GM18507 (cell line): Measurements from ENCODE around the gene ETFDH.
"Not testable (repeated sequence)": the region's sequence is repeated elsewhere in the genome, so short reads cannot be mapped to it uniquely, and the experiment has no call there.

Experiments
- DNase-seq: peaks from one replicate; pipeline ENCODE4 v3.0.0; 2011; ENCODE audit warnings: low read depth; ENCODE audit not compliant: insufficient read length; ENCODE audit errors: extremely low spot score
- FAIRE-seq: peaks from 2 replicates; lab custom pipeline; 2011; peaks lifted over from hg19 to GRCh38; lab: Jason Lieb, UNC

The ETFDH gene

GRCh38 chr4:158671915-158672806 is at the start of gene ETFDH:
Gene ETFDH, plus strand, starts transcription at chr4:158672296. Its CDS starts 161 bp downstream, at chr4:158672457.
- FAIRE-seq = peak; percentile 99
- DNase-seq = peak; percentile 91

- no peak for DNase-seq
These were observed 47.1 kb upstream of the ETFDH start for GRCh38 chr4:158624889-158625478.

GRCh38 chr4:158625544-158625943 is 46.6 kb upstream of the ETFDH start:
- no peak for DNase-seq
- no peak for FAIRE-seq

More at GRCh38 chr4:158624889-158625478, 47.1 kb upstream of the ETFDH start:
- peak; percentile 80 for FAIRE-seq

- DNase-seq (no peak), FAIRE-seq (no peak)
These were observed 41.2 kb upstream of the ETFDH start for GRCh38 chr4:158630893-158631292.

GRCh38 chr4:158636619-158637018 is 35.5 kb upstream of the ETFDH start:
- DNase-seq = no peak
- FAIRE-seq = no peak

- FAIRE-seq = no peak
These were observed 27.7 kb upstream of the ETFDH start for GRCh38 chr4:158644356-158644755.

GRCh38 chr4:158644760-158645159 is 27.3 kb upstream of the ETFDH start:
- FAIRE-seq (no peak), DNase-seq (no peak)

More at GRCh38 chr4:158644356-158644755, 27.7 kb upstream of the ETFDH start:
- DNase-seq = no peak

GRCh38 chr4:158649111-158649680 is 22.9 kb upstream of the ETFDH start:
- DNase-seq (no peak), FAIRE-seq (no peak)

- DNase-seq = no peak
- no peak for FAIRE-seq
These were observed 19.2 kb upstream of the ETFDH start for GRCh38 chr4:158652920-158653319.

GRCh38 chr4:158656439-158656838 is 15.7 kb upstream of the ETFDH start:
- DNase-seq (no peak), FAIRE-seq (no peak)

- FAIRE-seq (no peak), DNase-seq (no peak)
These were observed 14.8 kb upstream of the ETFDH start for GRCh38 chr4:158657291-158657690.

GRCh38 chr4:158663255-158663654 is 8.8 kb upstream of the ETFDH start:
- FAIRE-seq, DNase-seq: not testable (repeated sequence)

GRCh38 chr4:158663707-158664625 is 8.1 kb upstream of the ETFDH start:
- not testable (repeated sequence) for FAIRE-seq, DNase-seq

- DNase-seq (no peak), FAIRE-seq (no peak)
These were observed 7.3 kb upstream of the ETFDH start for GRCh38 chr4:158664806-158665205.

- DNase-seq (no peak), FAIRE-seq (no peak)
These were observed 5.2 kb upstream of the ETFDH start for GRCh38 chr4:158666892-158667291.

- FAIRE-seq (no peak), DNase-seq (no peak)
These were observed 4.4 kb upstream of the ETFDH start for GRCh38 chr4:158667651-158668198.

- no peak for DNase-seq
These were observed 2.8 kb upstream of the ETFDH start for GRCh38 chr4:158669310-158669709.

GRCh38 chr4:158670975-158671664 is 976 bp upstream of the ETFDH start:
- FAIRE-seq = peak; percentile 76

More at GRCh38 chr4:158669310-158669709, 2.8 kb upstream of the ETFDH start:
- no peak for FAIRE-seq

GRCh38 chr4:158671665-158671914 is 506 bp upstream of the ETFDH start, which contains the start of gene C4orf46:
Gene C4orf46, minus strand, starts transcription at chr4:158671887. Its CDS starts 86 bp downstream, at chr4:158671801.
- FAIRE-seq = no peak
- DNase-seq = no peak

More at GRCh38 chr4:158670975-158671664, 976 bp upstream of the ETFDH start:
- DNase-seq = peak; percentile 15
